GM12873 (cell line): ENCODE results near the gene RTCB.

Experiments used
- CTCF ChIP-seq: IDR thresholded peaks from 2 replicates; pipeline ENCODE4 v1.5.1; 2012; ENCODE audit warnings: low read depth, mild to moderate bottlenecking, moderate library complexity, low read length, control low read depth; ENCODE audit not compliant: insufficient read depth; ENCODE audit errors: missing control alignments

The RTCB gene

DNA sequence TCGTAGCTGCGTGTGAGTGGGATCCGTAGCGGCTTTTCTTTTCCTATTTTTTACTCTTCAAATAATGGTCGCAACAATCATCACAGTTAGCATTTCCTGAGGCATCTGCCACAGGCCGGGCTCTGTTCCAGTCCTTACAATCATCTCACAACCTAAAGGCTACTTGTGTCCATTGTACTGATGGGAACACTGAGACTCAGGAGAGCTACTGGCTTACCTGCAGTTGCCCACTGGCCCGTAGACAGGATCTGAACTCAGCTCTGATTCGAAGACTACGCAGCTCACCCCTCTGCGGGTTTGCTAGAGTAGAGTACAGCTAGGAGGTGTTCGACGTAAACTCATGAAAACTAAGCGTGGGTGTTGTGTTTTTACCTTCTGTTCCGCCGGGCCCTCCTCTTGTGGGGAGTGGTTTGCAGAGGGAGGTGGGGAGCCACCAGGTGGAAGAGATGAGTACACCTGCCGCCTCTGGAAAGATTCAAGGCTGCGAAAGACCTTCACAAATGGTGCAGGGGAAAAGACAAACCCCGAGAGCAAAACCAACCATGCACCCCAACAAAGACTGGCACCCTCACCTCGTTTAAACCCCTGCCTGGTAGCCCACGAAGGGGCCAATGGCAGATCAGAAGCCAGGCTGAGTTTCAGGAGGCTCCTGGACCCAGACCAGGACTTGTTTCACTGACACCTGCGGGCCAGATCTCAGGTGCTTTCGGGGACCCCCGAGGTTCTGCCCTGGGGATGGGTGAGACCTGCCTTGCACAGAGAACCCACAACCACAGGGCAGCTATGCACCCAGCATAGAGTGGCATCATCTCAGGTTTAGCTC lies 72.6 kb downstream of the RTCB start:
- TF ChIP-seq CTCF = no peak

DNA sequence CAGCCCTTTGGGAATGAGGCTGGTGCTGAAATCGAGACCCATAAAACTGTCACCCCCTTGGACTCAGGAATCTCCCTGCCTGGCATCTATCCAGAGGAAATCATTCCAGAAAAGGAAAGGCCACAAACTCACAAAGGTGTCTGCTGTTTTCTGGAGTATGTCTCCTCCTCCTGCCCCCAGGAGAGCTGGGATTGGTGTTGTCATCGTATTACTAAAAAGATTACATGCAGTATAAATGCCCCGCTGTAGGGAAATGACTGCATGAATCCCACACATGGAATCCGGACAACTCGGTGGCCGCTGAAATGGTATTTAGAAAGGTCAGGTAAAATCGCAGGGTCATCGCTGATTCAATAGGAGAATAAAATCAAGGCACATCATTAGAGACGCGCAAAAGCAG lies 73.3 kb downstream of the RTCB start:
- TF ChIP-seq CTCF = no peak
